ENCODE results near the gene IRS1. TPM values are rescaled to one million over a fixed set of nuclear protein-coding genes. Genes with fewer than 3 reads are reported as not detected.

IRS1 gene
- total RNA-seq, result under 0.01 and 0.07 TPM in 2 replicates

GRCh38 chr2:226799211-226799975 lies at the start of gene IRS1:
TSS of gene IRS1 (minus strand) at chr2:226799820. CDS start at chr2:226798738, 1,082 bp downstream.

GRCh38 chr2:226835796-226836547 lies 36.4 kb upstream of the IRS1 start, which contains the start of gene RHBDD1:
TSS of gene RHBDD1 (plus strand) at chr2:226836054. CDS start at chr2:226864694, 28,640 bp downstream.

Other genes starting within 250 kb of the IRS1 start
- gene RHBDD1, start 36.2 kb upstream of the IRS1 start, total RNA-seq, result 14.1 and 15.4 TPM in 2 replicates

Data from thoracic aorta endothelial cell (primary cell).